Fibroblast of skin of right biceps (primary cell): ENCODE measurements around the gene NAA15.
"Not testable (repeated sequence)": the region's sequence is repeated elsewhere in the genome, so short reads cannot be mapped to it uniquely, and the experiment has no call there.

Experiments
- DNase-seq: peaks from one replicate; pipeline ENCODE4 v3.0.0-alpha.2; 2013

Gene NAA15

GRCh38 chr4:139301113-139301820, at the start of gene NAA15:
TSS of gene NAA15 (plus strand) at chr4:139301505. CDS start at chr4:139301778, 273 bp downstream.
- peak; percentile 97 for DNase-seq

- no peak for DNase-seq
These were observed 48.3 kb upstream of the NAA15 start for GRCh38 chr4:139253046-139253445.

GRCh38 chr4:139253713-139254112, 47.6 kb upstream of the NAA15 start:
- DNase-seq = peak; percentile 66

GRCh38 chr4:139255581-139255980, 45.7 kb upstream of the NAA15 start:
- DNase-seq = not testable (repeated sequence)

GRCh38 chr4:139256349-139256748, 45.0 kb upstream of the NAA15 start:
- DNase-seq = peak; percentile 15

- no peak for DNase-seq
These were observed 35.7 kb upstream of the NAA15 start for GRCh38 chr4:139265654-139266053.

- DNase-seq = no peak
These were observed 35.1 kb upstream of the NAA15 start for GRCh38 chr4:139266208-139266582.

- peak; percentile 64 for DNase-seq
These were observed 34.6 kb upstream of the NAA15 start for GRCh38 chr4:139266583-139267257.

- peak; percentile 18 for DNase-seq
These were observed 34.0 kb upstream of the NAA15 start for GRCh38 chr4:139267301-139267700.

- DNase-seq = no peak
These were observed 27.5 kb upstream of the NAA15 start for GRCh38 chr4:139273835-139274234.

- no peak for DNase-seq
These were observed 26.5 kb upstream of the NAA15 start for GRCh38 chr4:139274790-139275189.

GRCh38 chr4:139275281-139275735, 26.0 kb upstream of the NAA15 start:
- no peak for DNase-seq

GRCh38 chr4:139278485-139278884, 22.8 kb upstream of the NAA15 start:
- no peak for DNase-seq

GRCh38 chr4:139278912-139279759, 22.2 kb upstream of the NAA15 start:
- DNase-seq = peak; percentile 22

GRCh38 chr4:139279760-139280620, 21.3 kb upstream of the NAA15 start, which contains the start of gene MGARP:
TSS of gene MGARP (minus strand) at chr4:139280225. CDS start at chr4:139280158, 67 bp downstream.
- peak; percentile 46 for DNase-seq

GRCh38 chr4:139282065-139282720, 19.1 kb upstream of the NAA15 start:
- peak; percentile 41 for DNase-seq

GRCh38 chr4:139282721-139283075, 18.6 kb upstream of the NAA15 start:
- DNase-seq = peak; percentile 32

GRCh38 chr4:139286186-139286698, 15.1 kb upstream of the NAA15 start:
- DNase-seq = no peak

- peak; percentile 91 for DNase-seq
These were observed 5.9 kb upstream of the NAA15 start for GRCh38 chr4:139295206-139295941.

GRCh38 chr4:139295942-139296299, 5.4 kb upstream of the NAA15 start:
- DNase-seq = no peak

GRCh38 chr4:139297001-139297410, 4.3 kb upstream of the NAA15 start:
- peak; percentile 27 for DNase-seq
